Astrocyte (in vitro differentiated cells and primary cell): ENCODE measurements around the gene C11orf71. TPM values are rescaled to one million over a fixed set of nuclear protein-coding genes. Genes with fewer than 3 reads are reported as not detected.
A peak's percentile ranks its signal among the peaks of the same experiment; 100 is the strongest.

Experiments used
- DNase-seq: peaks from one replicate; pipeline ENCODE4 v3.0.0-alpha.2; 2010; ENCODE audit warnings: low read depth
- FAIRE-seq: peaks from 2 replicates; lab custom pipeline; 2011; peaks lifted over from hg19 to GRCh38; lab: Jason Lieb, UNC
- H2AFZ ChIP-seq: 2 replicates; pipeline ENCODE4 v1.6.0; 2012; ENCODE audit warnings: low read depth, low read length, inconsistent platforms
- H3K27ac ChIP-seq: 2 replicates; pipeline ENCODE4 v1.5.1; 2011; ENCODE audit warnings: low read depth, low read length, inconsistent platforms
- H3K27me3 ChIP-seq: 2 replicates; pipeline ENCODE4 v1.6.0; 2011; ENCODE audit warnings: low read length, inconsistent platforms; ENCODE audit not compliant: insufficient read depth
- H3K36me3 ChIP-seq: 2 replicates; pipeline ENCODE4 v1.5.1; 2011; ENCODE audit warnings: low read length, inconsistent platforms; ENCODE audit not compliant: insufficient read depth
- H3K4me1 ChIP-seq: 2 replicates; pipeline ENCODE4 v1.5.1; 2011; ENCODE audit warnings: low read length, inconsistent platforms; ENCODE audit not compliant: insufficient read depth
- H3K4me2 ChIP-seq: 2 replicates; pipeline ENCODE4 v1.6.0; 2012; ENCODE audit warnings: low read length, inconsistent platforms
- H3K4me3 ChIP-seq: 2 replicates; pipeline ENCODE4 v1.5.1; 2011; ENCODE audit warnings: low read depth, mild to moderate bottlenecking, low read length, inconsistent platforms; ENCODE audit not compliant: insufficient read depth
- H3K79me2 ChIP-seq: 2 replicates; pipeline ENCODE4 v1.6.0; 2012; ENCODE audit warnings: mild to moderate bottlenecking, low read length, inconsistent platforms; ENCODE audit not compliant: insufficient read depth
- H3K9ac ChIP-seq: 2 replicates; pipeline ENCODE4 v1.6.0; 2012; ENCODE audit warnings: mild to moderate bottlenecking, low read length, inconsistent platforms
- H3K9me3 ChIP-seq: 2 replicates; pipeline ENCODE4 v1.5.1; 2012; ENCODE audit warnings: low read depth, mild to moderate bottlenecking, low read length, inconsistent platforms; ENCODE audit not compliant: insufficient read depth
- H4K20me1 ChIP-seq: 2 replicates; pipeline ENCODE4 v1.6.0; 2012; ENCODE audit warnings: low read length, inconsistent platforms; ENCODE audit not compliant: insufficient read depth
- H3K27ac Mint-ChIP-seq: one replicate; pipeline ENCODE4 v1.8.0; 2021; ENCODE audit warnings: mild to moderate bottlenecking, mixed read lengths; ENCODE audit not compliant: unreplicated experiment
- H3K27me3 Mint-ChIP-seq: one replicate; pipeline ENCODE4 v1.8.0; 2021; ENCODE audit warnings: low read depth, mixed read lengths; ENCODE audit not compliant: unreplicated experiment
- H3K36me3 Mint-ChIP-seq: one replicate; pipeline ENCODE4 v1.8.0; 2021; ENCODE audit warnings: low read depth, mixed read lengths; ENCODE audit not compliant: unreplicated experiment
- H3K4me1 Mint-ChIP-seq: one replicate; pipeline ENCODE4 v1.8.0; 2021; ENCODE audit warnings: low read depth, mixed read lengths; ENCODE audit not compliant: unreplicated experiment
- H3K4me3 Mint-ChIP-seq: one replicate; pipeline ENCODE4 v1.8.0; 2021; ENCODE audit warnings: mild to moderate bottlenecking, moderate library complexity, mixed read lengths; ENCODE audit not compliant: unreplicated experiment
- H3K9me3 Mint-ChIP-seq: one replicate; pipeline ENCODE4 v1.8.0; 2021; ENCODE audit warnings: mild to moderate bottlenecking, mixed read lengths; ENCODE audit not compliant: unreplicated experiment
- CTCF ChIP-seq: IDR thresholded peaks from 2 replicates; pipeline ENCODE4 v1.5.1; 2011; ENCODE audit warnings: low read depth, mild to moderate bottlenecking, inconsistent platforms, low read length, moderate library complexity; ENCODE audit not compliant: insufficient read depth
- EZH2 ChIP-seq: IDR thresholded peaks from 2 replicates; pipeline ENCODE4 v1.6.1; 2012; ENCODE audit warnings: mild to moderate bottlenecking, low read length, inconsistent platforms; ENCODE audit not compliant: insufficient read depth
- total RNA-seq: library from RNA; stranded (reverse); gene quantifications from 2 replicates; pipeline ENCODE4 v1.2.1, GENCODE V29; 2021

C11orf71 gene
- total RNA-seq, 1 donor from 2014 or later, result 2.2 TPM

- H3K4me1 ChIP-seq, result peaks cover 14% of the 10 kb centered on the region
- H3K27me3 Mint-ChIP-seq, result no peaks in the 10 kb centered on the region
- peak overlapping the region; percentile 32 for H2AFZ ChIP-seq
- peak; percentile 78 for DNase-seq
- peak; percentile 78 for FAIRE-seq
- H3K36me3 ChIP-seq, result no peaks in the 10 kb centered on the region
- H3K9me3 ChIP-seq, result no peaks in the 10 kb centered on the region
- TF ChIP-seq CTCF, result no peak
- no peak for TF ChIP-seq EZH2
- no peaks in the 10 kb centered on the region for H3K27me3 ChIP-seq
- peak overlapping the region; percentile 64 for H3K27ac ChIP-seq
- peaks cover 8% of the 10 kb centered on the region for H3K4me1 Mint-ChIP-seq
- no peaks in the 10 kb centered on the region for H3K36me3 Mint-ChIP-seq
- H3K9ac ChIP-seq, result peak overlapping the region; percentile 29
- no peak overlapping the region for H3K4me3 Mint-ChIP-seq
- no peak overlapping the region for H3K27ac Mint-ChIP-seq
- no peaks in the 10 kb centered on the region for H4K20me1 ChIP-seq
- peak overlapping the region; percentile 15 for H3K4me2 ChIP-seq
- H3K79me2 ChIP-seq, result no peaks in the 10 kb centered on the region
- peaks cover 3% of the 10 kb centered on the region for H3K9me3 Mint-ChIP-seq
- no peak overlapping the region for H3K4me3 ChIP-seq
Measured at GRCh38 chr11:114377612-114378267, 22.6 kb downstream of the C11orf71 start.

GRCh38 chr11:114375052-114375451, 25.3 kb downstream of the C11orf71 start:
- H3K36me3 ChIP-seq, result no peaks in the 10 kb centered on the region
- peaks cover 3% of the 10 kb centered on the region for H3K27me3 Mint-ChIP-seq
- no peaks in the 10 kb centered on the region for H3K9me3 Mint-ChIP-seq
- H3K4me2 ChIP-seq, result no peak overlapping the region
- H3K9me3 ChIP-seq, result no peaks in the 10 kb centered on the region
- no peaks in the 10 kb centered on the region for H3K79me2 ChIP-seq
- H4K20me1 ChIP-seq, result no peaks in the 10 kb centered on the region
- no peak overlapping the region for H3K4me3 Mint-ChIP-seq
- DNase-seq, result no peak
- H3K36me3 Mint-ChIP-seq, result no peaks in the 10 kb centered on the region
- H3K4me1 Mint-ChIP-seq, result peaks cover 8% of the 10 kb centered on the region
- no peak overlapping the region for H3K27ac ChIP-seq
- no peaks in the 10 kb centered on the region for H3K27me3 ChIP-seq
- H3K27ac Mint-ChIP-seq, result no peak overlapping the region
- H3K4me1 ChIP-seq, result peaks cover 14% of the 10 kb centered on the region
- TF ChIP-seq EZH2, result no peak
- no peak for TF ChIP-seq CTCF
- no peak for FAIRE-seq
- no peak overlapping the region for H3K9ac ChIP-seq
- no peak overlapping the region for H2AFZ ChIP-seq
- no peak overlapping the region for H3K4me3 ChIP-seq

GRCh38 chr11:114368918-114369680, 31.2 kb downstream of the C11orf71 start:
- no peaks in the 10 kb centered on the region for H3K27me3 ChIP-seq
- Mint-ChIP-seq H3K27ac (no peak overlapping the region), H3K4me3 (no peak overlapping the region), H3K9me3 (no peaks in the 10 kb centered on the region), H3K4me1 (peaks cover 23% of the 10 kb centered on the region), H3K27me3 (peaks cover 3% of the 10 kb centered on the region), H3K36me3 (no peaks in the 10 kb centered on the region)
- H3K4me1 ChIP-seq, result peaks cover 25% of the 10 kb centered on the region
- no peaks in the 10 kb centered on the region for H3K79me2 ChIP-seq
- no peaks in the 10 kb centered on the region for H3K36me3 ChIP-seq
- H2AFZ ChIP-seq, result no peak overlapping the region
- FAIRE-seq (peak; percentile 5), DNase-seq (no peak)
- H3K4me2 ChIP-seq, result no peak overlapping the region
- H3K9ac ChIP-seq, result no peak overlapping the region
- no peak for TF ChIP-seq EZH2
- no peak for TF ChIP-seq CTCF
- no peaks in the 10 kb centered on the region for H3K9me3 ChIP-seq
- no peak overlapping the region for H3K27ac ChIP-seq
- no peaks in the 10 kb centered on the region for H4K20me1 ChIP-seq
- H3K4me3 ChIP-seq, result no peak overlapping the region
